ENCODE results near the gene ARMH4. TPM values are rescaled to one million over a fixed set of nuclear protein-coding genes. Genes with fewer than 3 reads are reported as not detected.

The ARMH4 gene
- total RNA-seq, 1 donor from 2014 or later = not detected

DNA sequence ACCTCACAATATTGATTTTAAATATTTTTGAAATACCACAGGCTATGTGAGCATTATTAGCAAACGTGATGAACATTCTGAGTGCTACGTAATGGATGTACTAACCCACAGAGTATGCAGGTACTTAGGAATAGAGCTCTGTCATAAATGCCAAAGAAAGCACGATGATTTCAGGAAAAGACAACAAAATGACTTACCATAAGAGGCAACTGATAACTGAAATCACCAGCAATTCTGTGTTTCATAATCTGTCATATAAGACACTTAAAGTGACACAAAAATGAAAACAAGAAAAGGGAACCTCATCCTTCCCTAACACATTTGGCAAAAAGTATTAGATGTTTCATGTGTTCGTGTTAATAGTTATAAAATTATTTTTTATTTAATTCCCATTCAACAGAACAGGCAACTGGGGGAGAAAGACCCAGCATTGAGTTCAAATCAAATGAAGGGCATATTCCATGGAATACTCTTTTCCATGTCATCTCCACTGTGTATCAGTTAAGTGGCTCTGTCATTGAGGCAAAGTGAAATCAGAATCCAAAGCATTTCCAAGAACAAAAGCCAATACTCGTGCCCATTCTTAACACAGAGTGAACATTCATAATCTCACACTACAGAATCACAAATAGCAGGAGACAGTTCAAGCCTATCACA lies 30.4 kb downstream of the ARMH4 start:
- POLR2A ChIA-PET = no interaction called here
- H3K4me3 Mint-ChIP-seq = no peak overlapping the region
- H3K27ac Mint-ChIP-seq = no peak overlapping the region
- TF ChIP-seq, protein P1, sequence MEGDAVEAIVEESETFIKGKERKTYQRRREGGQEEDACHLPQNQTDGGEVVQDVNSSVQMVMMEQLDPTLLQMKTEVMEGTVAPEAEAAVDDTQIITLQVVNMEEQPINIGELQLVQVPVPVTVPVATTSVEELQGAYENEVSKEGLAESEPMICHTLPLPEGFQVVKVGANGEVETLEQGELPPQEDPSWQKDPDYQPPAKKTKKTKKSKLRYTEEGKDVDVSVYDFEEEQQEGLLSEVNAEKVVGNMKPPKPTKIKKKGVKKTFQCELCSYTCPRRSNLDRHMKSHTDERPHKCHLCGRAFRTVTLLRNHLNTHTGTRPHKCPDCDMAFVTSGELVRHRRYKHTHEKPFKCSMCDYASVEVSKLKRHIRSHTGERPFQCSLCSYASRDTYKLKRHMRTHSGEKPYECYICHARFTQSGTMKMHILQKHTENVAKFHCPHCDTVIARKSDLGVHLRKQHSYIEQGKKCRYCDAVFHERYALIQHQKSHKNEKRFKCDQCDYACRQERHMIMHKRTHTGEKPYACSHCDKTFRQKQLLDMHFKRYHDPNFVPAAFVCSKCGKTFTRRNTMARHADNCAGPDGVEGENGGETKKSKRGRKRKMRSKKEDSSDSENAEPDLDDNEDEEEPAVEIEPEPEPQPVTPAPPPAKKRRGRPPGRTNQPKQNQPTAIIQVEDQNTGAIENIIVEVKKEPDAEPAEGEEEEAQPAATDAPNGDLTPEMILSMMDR (IDR thresholded peaks at IDR 0.05) = no peak
- peaks cover 11% of the 10 kb centered on the region for H3K27me3 Mint-ChIP-seq
- no peak for DNase-seq
- ATAC-seq (ENCODE audit: low read depth) = no peak
- H3K4me1 Mint-ChIP-seq = no peaks in the 10 kb centered on the region
- H3K9me3 Mint-ChIP-seq = peaks cover 9% of the 10 kb centered on the region
- intact Hi-C loops (cut with micrococcal nuclease) = no loop called here
- CTCF ChIA-PET = no interaction called here
- no peaks in the 10 kb centered on the region for H3K36me3 Mint-ChIP-seq (ENCODE audit: low read depth)

DNA sequence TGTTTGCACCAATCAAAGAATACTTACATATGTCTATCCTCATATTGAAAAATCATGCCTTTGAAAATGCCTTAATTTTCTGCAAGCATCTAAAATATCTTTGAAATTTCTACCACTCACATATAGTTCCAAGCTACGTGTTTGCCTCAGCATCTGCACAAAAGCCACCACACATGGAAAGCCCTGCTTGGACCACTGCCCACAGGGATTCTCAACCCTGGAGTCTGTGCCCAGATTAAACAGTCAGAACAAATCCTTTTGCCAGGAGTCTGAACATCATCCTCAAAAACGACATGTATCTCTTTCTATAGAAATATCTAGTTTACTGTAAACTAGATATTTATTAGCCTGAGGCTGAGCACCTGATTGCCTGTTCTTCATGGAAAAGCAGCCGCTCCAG lies 32.6 kb downstream of the ARMH4 start:
- intact Hi-C loops (cut with micrococcal nuclease) = no loop called here
- POLR2A ChIA-PET = no interaction called here
- Mint-ChIP-seq H3K27me3 (peaks cover 9% of the 10 kb centered on the region), H3K36me3 (ENCODE audit: low read depth) (no peaks in the 10 kb centered on the region), H3K9me3 (peaks cover 4% of the 10 kb centered on the region), H3K4me1 (no peaks in the 10 kb centered on the region), H3K27ac (no peak overlapping the region), H3K4me3 (no peak overlapping the region)
- no peak for ATAC-seq (ENCODE audit: low read depth)
- CTCF ChIA-PET = no interaction called here
- DNase-seq = no peak
- TF ChIP-seq, protein P1 (IDR thresholded peaks at IDR 0.05) = no peak

DNA sequence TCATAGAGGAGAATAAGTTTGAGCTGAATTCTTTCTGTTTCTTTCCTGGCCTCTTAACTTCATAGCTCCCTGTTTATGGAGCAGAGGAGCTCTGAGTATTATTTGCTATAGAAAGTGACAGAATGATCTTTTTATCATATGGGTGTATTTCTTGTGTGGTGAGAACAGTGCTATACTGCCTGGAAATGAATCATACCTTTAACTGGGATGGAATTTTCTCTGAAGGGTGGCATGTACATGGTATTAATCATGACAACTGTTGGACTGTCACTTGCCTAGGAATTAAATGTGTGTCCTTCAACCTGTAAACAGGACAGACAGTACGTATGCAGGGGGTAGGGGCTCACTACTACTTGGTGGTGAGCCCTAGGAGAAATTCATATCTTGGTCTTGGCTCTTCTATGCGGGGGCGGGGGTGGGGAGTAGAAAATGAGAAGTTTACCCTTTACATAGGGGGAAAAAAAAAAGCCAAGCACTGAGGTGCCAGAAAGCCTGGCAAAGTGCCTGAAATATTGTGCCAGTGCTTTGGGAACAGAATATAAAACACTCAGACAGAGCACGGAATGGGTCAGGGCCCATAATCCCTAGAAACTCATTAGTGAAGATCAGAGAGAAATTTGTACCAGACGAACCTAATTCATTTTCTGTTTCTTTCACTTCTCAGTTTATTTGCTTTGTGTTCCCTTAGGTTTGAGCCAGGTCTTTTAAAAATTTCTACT lies 33.8 kb downstream of the ARMH4 start:
- Mint-ChIP-seq H3K27me3 (peaks cover 9% of the 10 kb centered on the region), H3K9me3 (peaks cover 4% of the 10 kb centered on the region), H3K36me3 (ENCODE audit: low read depth) (no peaks in the 10 kb centered on the region), H3K4me3 (no peak overlapping the region), H3K27ac (no peak overlapping the region), H3K4me1 (no peaks in the 10 kb centered on the region)
- POLR2A ChIA-PET = no interaction called here
- TF ChIP-seq, protein P1 (IDR thresholded peaks at IDR 0.05) = no peak
- CTCF ChIA-PET = no interaction called here
- intact Hi-C loops (cut with micrococcal nuclease) = no loop called here
- ATAC-seq (ENCODE audit: low read depth) (no peak), DNase-seq (no peak)

DNA sequence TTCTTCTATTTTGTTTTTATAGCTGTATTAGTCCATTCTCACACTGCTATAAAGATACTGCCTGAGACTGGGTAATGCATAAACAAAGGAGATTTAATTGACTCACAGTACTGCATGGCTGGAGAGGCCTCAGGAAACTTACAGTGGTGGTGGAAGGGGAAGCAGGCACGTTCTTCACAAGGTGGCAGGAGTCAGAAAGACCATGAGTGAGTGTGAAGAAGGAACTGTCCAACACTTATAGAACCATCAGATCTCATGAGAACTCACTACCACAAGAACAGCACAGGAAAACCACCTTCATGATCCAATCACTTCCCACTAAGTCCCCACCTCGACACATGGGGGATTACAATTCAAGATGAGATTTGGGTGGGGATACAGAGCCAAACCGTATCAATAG lies 42.3 kb downstream of the ARMH4 start:
- peaks cover 6% of the 10 kb centered on the region for H3K27me3 Mint-ChIP-seq
- no peaks in the 10 kb centered on the region for H3K36me3 Mint-ChIP-seq (ENCODE audit: low read depth)
- TF ChIP-seq, protein P1 (IDR thresholded peaks at IDR 0.05) = no peak
- no peak overlapping the region for H3K27ac Mint-ChIP-seq
- ChIA-PET POLR2A (interaction anchor here (0.6 kb wide), 1 partner anchor 873 kb away, joined by 3 read pairs; no protein-coding TSS in a partner anchor), CTCF (interaction anchor here (0.7 to 1.5 kb wide), 6 partner anchors 37 to 291 kb away, joined by 3 to 5 read pairs (median 4); no protein-coding TSS in a partner anchor)
- DNase-seq (no peak), ATAC-seq (ENCODE audit: low read depth) (no peak)
- intact Hi-C loops (cut with micrococcal nuclease) = loop anchor here (2.0 kb wide), 1 partner anchor 945 kb away; no protein-coding TSS in a partner anchor
- H3K4me3 Mint-ChIP-seq = no peak overlapping the region
- no peaks in the 10 kb centered on the region for H3K9me3 Mint-ChIP-seq
- no peaks in the 10 kb centered on the region for H3K4me1 Mint-ChIP-seq

DNA sequence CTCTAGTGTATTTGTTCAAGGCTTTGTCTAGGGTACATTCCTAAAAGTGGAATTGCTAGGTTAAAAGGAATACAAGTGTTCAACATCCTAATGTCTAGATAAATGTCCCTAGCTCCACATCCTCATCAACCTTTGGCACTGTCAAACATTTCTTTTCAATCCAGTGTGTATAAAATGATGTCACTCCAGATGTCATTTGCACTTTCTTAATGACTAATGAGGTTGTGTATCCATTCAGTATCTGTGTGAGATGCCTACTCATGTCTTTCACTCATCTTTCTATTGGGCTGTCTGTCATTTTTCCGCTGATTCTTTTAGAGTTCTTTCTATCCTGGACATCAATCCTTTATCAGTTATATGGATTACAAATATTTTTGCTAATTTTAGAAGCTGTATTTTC lies 43.3 kb downstream of the ARMH4 start:
- Mint-ChIP-seq H3K9me3 (no peaks in the 10 kb centered on the region), H3K27ac (no peak overlapping the region), H3K4me3 (no peak overlapping the region), H3K27me3 (peaks cover 4% of the 10 kb centered on the region), H3K4me1 (no peaks in the 10 kb centered on the region), H3K36me3 (ENCODE audit: low read depth) (no peaks in the 10 kb centered on the region)
- POLR2A ChIA-PET = no interaction called here
- intact Hi-C loops (cut with micrococcal nuclease) = loop anchor here (1.0 to 2.0 kb wide), 3 partner anchors 58 to 946 kb away; partner anchors contain the start of gene TOMM20L
- TF ChIP-seq, protein P1 (IDR thresholded peaks at IDR 0.05) = no peak
- ATAC-seq (ENCODE audit: low read depth) = no peak
- CTCF ChIA-PET = interaction anchor here (0.8 to 1.5 kb wide), 5 partner anchors 38 to 292 kb away, joined by 3 to 5 read pairs (median 4); no protein-coding TSS in a partner anchor
- DNase-seq = no peak
